CD4-positive, alpha-beta T cell treated with Interleukin-6 for 4 hours (primary cell): ENCODE data around the gene SPG7.
"Not testable (repeated sequence)": the region's sequence is repeated elsewhere in the genome, so short reads cannot be mapped to it uniquely, and the experiment has no call there.

Source experiments
- DNase-seq: peaks from one replicate; pipeline ENCODE4 v3.0.0-alpha.2; 2020; ENCODE audit warnings: mixed read lengths

Gene SPG7

DNA sequence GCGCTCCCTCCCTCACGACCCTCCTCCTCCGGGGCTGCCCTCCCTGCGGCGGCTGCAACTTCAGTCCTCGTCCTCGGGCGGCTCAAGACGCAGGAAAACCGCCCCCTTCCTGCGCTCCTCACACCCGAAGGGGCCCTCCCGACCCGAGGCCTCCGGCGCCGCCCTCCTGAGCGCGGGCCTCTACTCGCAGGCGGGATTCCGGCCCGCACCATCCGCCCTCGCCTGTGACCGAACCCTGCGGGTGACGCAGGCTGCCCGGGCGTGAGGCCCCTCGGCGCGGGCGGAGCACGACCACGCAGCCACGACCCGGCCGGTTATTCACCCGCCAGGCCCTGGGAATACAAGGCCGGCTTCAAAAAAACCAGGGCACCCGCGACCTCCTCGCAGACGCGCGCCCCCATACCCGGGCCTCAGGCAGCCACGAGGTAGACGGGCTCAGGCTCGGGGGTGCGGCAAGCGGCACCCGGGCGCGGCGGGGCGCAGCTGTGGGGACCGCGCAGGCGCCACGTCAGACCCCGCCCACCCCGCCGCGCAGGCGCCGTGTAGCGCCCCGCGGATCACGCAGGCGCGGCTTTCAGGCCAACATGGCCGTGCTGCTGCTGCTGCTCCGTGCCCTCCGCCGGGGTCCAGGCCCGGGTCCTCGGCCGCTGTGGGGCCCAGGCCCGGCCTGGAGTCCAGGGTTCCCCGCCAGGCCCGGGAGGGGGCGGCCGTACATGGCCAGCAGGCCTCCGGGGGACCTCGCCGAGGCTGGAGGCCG lies at the start of gene SPG7:
Gene SPG7, plus strand, starts transcription at position 570 of the 757 bp plus-strand sequence. Its CDS starts 15 bp downstream, at position 585.
- peak; percentile 91 for DNase-seq

DNA sequence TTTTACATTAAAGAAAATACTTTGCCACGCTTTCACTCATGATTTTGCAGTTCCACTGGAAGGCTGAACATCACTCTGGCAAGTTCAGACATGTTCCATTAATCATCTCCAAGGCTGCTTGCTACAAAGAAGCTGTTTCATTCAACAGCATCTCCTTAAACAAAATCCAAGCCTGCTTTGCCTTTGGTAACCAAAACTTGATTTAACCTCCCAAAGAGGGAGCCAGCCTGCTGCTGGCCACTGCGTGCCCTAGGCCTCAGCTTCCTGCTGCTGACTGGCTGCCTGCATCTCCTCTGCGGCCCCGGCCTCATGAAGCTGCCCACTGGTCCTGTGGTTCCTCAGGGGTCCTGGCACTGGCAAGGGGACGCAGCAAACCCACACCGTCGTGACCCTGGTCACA lies 49.7 kb upstream of the SPG7 start:
- DNase-seq = no peak

DNA sequence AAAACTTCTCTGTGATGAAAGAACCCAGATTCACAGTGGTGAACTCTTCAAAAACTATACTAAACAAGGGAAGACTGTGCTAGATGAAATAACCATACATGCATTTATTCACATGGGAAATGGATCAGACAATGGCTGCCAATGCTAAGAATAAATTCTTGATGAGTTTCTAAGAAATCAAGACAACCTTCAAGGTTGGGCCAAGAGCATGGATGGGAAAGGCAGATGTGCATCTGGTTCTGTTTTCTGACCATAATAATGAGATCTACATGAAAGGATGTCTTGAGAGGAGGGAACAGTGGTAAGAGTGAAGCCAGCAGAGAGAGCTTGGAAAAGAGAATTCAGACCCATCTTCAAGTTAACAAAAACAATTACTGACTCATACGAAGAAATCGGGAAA lies 49.2 kb upstream of the SPG7 start:
- no peak for DNase-seq

DNA sequence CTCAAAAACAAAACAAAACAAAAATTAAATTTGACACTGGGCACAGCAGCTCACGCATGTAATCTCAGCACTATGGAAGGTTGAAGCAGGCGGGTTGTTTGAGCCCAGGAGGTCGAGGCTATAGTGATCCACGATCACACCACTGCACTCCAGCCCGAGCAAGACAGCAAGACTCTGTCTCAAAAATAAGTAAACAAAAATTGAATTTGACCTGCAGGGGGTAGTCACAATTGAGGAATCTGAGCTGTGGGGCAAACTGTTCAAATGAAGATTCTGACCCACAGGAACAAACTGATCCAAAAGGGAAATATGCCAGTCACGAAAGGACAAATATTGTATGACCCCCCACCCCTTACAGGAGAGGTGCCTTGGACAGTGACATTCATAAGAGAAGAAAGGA lies 47.6 kb upstream of the SPG7 start:
- DNase-seq = no peak

DNA sequence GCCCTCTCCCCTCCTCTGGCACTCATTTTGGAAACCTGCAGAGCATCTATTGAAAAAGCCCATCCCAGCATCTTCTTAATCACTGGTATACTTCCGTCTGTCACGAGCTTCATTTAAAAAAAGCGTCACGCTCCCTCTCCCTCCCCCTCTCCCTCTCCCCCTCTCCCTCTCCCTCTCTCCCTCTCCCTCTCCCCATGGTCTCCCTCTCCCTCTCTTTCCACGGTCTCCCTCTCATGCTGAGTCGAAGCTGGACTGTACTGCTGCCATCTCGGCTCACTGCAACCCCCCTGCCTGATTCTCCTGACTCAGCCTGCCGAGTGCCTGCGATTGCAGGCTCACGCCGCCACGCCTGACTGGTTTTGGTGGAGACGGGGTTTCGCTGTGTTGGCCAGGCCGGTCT lies 46.3 kb upstream of the SPG7 start:
- not testable (repeated sequence) for DNase-seq

DNA sequence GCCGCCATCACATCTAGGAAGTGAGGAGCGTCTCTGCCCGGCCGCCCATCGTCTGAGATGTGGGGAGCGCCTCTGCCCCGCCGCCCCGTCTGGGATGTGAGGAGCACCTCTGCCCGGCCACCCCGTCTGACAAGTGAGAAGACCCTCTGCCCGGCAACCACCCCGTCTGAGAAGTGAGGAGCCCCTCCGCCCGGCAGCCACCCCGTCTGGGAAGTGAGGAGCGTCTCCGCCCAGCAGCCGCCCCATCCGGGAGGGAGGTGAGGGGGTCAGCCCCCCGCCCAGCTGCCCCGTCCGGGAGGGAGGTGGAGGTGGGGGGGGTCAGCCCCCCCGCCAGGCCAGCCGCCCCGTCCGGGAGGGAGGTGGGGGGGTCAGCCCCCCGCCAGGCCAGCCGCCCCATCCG lies 45.6 kb upstream of the SPG7 start:
- not testable (repeated sequence) for DNase-seq

DNA sequence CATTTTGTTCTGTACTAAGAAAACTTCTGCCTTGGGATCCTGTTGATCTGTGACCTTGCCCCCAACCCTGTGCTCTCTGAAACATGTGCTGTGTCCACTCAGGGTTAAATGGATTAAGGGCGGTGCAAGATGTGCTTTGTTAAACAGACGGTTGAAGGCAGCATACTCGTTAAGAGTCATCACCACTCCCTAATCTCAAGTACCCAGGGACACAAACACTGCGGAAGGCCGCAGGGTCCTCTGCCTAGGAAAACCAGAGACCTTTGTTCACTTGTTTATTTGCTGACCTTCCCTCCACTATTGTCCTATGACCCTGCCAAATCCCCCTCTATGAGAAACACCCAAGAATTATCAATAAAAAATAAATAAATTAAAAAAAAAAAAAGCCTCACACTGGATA lies 44.9 kb upstream of the SPG7 start:
- DNase-seq = not testable (repeated sequence)

DNA sequence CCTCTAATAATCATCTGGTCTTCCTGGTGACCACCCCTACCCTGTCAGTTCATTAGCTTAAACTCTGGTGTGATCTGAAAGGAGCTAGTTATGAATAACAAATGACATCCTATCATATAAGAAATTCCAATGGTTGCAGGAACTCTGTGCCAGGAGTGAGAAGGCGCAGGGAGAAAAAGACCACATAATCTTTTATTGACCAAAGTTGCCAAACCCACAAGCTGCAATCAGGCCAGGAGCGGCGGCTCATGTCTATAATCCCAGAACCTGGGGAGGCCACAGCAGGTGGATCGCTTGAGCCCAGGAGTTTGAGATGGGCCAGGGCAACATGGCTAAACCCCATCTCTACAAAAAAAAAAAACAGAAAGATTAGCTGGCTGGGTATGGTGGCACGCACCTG lies 41.3 kb upstream of the SPG7 start:
- no peak for DNase-seq

DNA sequence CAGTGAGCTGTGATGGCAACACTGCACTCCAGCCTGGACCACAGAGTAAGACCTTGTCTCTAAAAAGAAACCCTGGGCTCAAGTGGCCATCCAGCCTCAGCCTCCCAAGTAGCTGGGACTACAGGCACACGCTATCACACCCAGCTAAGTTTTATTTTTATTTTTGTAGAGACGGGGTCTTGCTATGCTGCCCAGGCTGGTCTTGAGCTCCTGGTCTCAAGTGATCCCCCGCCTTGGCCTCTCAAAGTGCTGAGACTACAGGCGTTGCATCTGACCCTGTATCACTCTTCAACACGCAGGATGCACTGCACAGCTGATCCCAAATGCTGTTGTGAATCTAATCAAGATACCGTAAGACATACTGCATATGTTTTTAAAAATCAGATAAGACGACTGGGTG lies 40.8 kb upstream of the SPG7 start:
- no peak for DNase-seq

DNA sequence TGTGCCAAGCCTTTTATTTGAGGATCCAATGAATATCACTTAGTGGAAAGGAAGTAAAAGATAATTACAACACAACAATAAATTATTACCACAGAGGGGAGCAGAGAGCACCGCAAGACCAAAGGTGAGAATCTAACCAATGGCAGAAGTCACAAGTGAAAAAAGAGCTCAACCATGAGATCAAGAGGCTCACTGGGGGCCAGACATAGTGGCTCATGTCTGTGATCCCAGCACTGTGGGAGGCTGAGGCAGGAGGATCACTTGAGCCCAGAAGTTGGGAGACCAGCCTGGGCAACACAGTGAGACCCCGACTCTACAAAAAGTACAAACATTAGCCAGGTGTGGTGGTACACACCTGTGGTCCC lies 35.5 kb upstream of the SPG7 start:
- DNase-seq = no peak

DNA sequence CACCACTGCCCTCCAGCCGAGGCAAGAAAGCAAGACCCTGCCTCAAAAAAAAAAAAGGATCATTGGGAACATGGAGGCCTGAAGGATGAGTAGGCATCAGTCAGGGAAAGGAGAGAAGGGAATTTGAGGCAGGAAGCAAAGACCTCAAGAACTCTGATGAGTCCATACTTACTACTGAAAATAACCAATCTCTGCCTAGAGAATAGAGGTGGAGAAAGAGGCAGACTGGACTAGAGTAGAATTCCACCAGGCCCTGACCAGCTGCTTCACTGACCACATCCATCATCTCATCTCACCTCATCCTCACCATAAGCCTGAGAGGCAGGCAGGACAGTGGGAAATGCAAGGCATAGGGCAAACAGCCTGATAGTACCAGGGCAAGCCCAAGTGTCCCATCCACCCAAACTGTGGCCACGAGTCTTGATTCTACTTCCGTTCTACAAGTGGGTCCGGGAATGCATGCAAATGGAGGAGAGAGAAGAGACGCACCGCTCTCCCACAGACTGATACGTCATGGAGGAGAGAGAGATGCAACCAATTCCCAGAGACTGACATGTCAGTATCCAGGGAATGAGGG lies 35.0 kb upstream of the SPG7 start:
- no peak for DNase-seq

DNA sequence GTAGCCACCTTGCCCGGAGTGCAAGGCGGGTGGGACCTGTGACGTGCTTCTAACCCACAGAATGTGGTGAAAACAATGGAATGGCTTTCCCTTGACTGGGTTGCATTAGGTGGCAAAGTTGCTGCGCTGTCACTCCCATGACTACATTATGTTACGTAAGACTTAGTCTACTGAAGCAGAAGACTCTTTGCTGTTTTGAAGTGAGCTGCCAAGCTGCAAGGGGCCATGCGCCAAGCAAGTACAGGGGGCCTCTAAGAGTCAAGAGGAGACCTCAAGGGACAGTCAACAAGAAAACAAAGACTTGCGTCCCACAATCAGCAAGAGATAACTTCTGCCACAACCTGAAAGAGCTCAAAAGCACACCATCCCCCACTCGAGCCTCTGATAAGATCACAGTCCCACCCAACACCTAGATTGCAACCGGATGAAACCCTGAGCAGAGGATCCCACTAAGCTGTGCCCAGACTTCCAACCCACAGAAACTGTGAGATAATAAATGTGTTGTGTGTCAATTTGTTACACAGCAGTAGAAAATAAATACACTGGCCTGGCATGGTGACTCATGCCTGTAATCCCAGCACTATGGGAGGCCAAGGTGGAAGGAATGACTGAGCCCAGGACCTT lies 34.3 kb upstream of the SPG7 start:
- peak; percentile 31 for DNase-seq

DNA sequence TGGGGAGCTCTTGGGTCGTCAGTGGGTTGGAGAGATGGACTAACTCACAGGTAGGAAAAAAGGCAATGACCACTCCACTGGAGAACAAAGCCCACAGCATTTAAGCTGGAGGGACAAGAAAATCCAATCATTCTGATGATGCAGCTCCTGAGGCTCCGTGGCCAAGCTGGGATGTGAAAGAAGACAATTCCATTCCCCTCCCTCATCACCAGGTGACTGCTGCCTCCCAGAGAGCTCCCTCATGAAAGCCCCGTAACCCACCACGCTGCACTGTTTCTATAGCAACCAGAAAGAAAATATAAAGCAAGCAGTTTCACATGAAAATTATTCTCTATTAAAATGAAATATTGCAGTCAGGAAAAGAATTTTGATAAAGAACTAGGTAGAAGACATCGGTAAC lies 33.1 kb upstream of the SPG7 start:
- no peak for DNase-seq

DNA sequence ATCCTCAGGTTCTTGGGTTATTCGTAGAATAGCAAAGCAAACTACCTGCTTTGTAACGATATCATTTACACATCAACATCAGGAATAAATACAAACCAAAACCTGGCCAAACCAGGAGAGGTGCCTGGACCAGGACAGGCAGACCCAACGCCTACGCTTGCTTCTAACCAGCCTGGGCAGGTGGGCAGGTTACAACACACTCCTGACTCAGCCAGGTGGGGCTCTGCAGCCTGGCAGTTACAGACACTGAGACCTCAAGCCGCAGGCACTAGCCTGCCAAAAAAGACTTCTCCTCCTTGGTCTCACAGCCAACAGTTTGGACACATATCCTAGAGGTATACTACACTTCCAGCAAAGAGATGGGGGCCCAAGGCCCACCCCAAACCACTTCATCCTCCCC lies 31.8 kb upstream of the SPG7 start:
- peak; percentile 22 for DNase-seq

DNA sequence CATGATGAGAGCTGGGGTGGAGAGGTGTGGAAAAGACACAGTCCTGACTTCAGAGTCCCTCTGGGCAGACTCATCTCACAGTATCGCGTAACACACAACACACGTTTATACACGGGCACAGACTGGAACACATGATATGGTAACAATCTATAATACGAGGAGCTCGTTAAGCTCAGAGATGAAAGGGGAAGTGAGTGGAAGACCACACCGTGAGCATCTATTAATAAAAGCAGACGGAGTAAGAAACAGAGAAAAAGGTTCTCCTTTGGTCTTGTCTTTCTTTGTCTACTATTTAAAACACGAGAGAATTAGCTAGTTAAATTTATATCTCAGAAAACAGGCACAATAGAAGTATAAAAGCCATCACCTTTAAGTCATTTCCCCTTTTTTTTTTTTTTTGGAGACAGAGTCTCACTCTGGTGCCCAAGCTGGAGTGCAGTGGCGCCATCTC lies 31.4 kb upstream of the SPG7 start:
- DNase-seq = no peak

DNA sequence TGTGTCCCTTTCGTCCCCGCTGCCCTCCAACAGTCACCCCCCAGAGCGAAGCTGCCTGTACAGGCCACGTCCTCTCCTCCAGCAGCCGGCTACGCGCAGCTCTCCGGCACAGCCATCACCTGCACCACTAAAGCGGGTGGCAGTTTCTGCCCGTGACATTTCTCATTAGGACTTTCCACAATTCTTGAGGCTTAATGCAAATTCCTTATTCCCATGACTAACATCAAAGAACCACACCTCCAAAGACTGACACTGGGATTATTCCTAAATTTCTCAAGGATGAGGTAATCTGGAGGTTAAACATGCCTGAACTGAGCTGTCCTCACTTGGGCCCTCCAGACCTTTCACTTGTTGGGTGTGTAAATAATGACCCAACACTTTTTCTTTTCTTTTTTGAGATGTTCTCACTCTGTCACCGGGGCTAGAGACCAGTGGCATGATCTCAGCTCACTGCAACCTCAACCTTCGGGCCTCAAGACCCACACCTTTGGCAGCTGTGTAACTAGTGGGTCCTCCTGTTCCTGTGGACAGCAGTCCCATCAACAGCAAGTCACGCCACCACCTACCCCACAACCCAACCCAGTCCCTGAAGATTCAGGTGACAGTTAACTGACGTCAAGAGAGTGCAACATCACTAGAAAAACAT lies 29.5 kb upstream of the SPG7 start:
- peak; percentile 28 for DNase-seq

DNA sequence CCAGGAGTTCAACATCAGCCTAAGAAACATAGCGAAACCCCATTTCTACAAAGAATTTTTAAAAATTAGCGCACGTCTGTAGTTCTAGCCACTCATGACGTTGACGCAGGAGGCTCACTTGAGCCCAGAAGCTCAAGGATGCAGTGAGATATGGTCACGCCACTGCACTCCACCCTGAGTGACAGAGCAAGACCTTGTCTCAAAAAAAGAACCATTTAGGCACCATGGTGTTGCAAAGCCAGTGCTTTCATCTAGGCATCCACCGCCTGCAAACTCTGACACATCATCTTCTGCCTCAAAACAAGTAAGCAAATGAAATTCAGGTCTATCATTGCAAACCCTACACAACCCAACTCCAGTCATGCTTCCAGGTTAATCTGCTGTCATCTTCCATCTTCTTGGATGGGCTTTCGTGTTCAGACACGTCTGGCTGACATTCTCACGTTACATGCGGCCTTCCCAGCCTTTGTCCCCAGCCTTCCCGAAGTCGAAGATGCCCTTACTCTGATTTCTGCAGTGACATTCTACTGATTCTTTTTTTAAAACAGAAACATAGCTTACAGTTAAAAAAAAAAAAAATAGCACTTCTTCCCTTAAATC lies 26.7 kb upstream of the SPG7 start:
- peak; percentile 20 for DNase-seq

DNA sequence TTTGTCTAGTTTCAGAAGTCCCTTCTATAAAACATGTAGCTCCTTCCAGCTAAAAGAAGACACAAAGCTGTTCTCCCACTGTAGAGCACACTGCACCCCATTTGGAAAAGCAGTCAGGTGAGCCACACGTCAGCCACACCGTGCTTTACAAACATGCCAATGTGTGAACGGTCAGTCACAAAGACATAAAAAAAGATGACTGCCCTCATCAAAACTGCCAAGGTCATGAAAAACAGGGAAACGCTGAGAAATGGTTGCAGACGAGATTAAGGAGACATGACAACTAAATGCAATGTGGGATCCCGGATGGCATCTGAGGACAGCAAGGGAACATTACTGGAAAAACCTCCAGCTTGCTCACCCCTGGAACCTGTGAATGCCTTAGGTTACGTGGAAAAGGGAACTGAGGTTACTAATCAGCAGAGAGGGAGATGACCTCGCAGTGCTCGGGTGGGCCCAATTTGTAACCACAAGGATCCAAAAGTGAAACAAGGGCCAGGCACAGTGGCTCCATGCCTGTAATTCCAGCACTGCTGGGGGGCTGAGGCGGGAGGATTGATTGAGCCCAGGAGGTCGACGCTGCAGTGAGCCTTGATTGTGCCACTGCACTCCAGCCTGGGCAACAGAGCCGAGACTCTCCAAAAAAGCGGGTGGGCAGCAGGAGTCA lies 25.9 kb upstream of the SPG7 start:
- DNase-seq = no peak

DNA sequence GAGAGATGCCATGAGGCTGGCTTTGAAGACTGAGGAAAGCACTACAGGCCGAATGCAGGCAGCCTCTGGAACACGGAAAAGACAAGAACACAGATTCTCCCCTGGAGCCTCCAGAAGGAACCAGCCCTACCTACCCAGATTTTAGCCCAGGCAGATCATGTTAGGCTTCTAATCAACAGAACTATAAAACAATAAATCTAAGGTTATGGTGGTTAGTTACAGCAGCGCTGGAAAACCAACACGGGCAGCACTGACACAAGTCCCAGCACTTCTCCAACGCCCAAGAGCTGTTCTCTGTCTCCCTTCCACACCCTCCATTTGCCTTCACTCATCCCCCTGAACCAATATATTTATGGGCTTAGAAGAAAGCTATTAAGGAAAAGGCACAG lies 25.4 kb upstream of the SPG7 start:
- no peak for DNase-seq

DNA sequence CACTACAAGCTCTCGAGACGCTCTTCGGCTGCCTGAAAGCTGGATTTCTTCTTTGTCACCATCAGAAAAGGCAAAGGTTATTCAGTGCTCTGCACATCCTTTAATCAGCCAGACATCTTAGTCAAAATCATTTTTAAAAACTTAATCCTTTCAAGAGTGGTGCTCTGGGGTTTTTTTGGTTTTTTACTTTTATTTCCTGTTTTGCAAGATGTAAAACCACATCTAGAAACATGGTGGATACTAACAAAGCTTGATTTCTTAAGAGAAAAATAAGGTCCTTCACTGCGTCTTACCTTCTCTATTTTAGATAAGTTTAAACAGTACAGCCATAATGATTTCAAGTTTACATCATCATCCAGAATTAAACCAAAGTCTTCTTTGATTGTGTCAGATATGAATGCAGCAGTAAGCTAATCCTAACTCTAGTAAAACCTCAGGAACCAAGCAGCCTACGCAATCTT lies 24.1 kb upstream of the SPG7 start:
- peak; percentile 44 for DNase-seq

DNA sequence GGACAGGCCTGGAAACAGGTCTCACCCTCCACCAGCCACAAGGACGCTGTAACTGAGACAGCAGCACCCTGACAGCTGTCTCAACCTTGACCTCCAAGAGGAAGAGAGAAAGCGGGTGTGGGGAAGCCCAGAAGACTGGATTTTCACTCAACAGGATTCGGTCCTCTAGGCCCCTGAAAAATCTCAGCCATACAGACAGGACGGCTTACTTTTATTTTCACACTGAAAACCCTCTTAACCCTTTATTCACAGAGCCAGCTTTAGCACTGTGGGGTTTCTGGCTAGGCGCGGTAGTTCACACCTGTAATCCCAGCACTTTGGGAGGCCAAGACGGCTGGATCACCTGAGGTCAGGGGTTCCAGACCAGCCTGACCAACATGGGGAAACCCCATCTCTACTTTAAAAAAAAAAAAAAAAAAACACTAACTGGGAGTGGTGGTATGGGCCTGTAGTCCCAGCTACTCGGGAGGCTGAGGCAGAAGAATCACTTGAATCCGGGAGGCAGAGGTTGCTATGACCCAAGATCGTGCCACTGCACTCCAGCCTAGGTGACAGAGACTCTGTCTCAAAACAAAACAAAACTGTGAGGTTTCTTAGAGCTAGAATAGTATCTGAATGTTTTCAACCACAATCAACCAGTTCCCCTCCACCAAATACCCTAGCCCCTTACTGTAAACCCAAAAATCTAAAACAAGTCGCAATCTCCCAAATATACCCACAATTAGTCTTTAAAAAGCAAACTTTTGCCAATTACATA lies 23.1 kb upstream of the SPG7 start:
- peak; percentile 38 for DNase-seq

DNA sequence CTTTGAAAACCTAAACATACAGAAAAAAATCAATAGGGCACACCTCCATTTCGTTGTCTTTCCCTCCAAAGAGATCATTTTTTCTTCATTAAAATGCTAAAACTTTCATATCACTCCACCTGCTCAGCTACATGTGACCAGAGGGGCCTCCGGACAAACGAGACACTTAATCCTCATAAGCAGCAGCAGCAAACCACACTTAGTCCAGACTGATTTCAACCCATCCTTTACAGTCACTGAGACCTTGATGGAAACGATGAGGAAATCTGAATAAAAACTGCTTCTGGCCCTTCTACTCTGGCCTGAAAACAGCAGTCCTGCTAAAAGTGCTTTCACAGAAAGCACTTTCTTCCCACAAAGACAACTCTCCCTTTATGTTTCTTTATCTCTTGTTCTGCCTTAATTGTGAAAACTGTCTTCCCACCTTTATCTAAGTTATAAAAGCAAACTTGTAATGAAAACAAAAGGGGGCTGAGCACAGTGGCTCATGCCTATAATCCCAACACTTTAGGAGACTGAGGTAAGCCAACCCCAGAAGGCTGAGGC lies 22.4 kb upstream of the SPG7 start:
- DNase-seq = no peak
